ENCODE data around the gene SUGP2. TPM values are rescaled to one million over a fixed set of nuclear protein-coding genes. Genes with fewer than 3 reads are reported as not detected.

SUGP2 gene
- total RNA-seq, 4 donors from 2014 or later = 18.6 to 57.4 (median 35.2) TPM

GRCh38 chr19:18942692-18943091 lies 90.6 kb downstream of the SUGP2 start:
- Histone ChIP-seq H3K4me3 (no peak overlapping the region), H3K27me3 (no peaks in the 10 kb centered on the region), H3K4me1 (peaks cover 0 to 27% (median 2%) of the 10 kb centered on the region in 3 donors), H3K9me3 (no peaks in the 10 kb centered on the region), H3K36me3 (peaks cover 0 to 11% of the 10 kb centered on the region in 2 donors), H3K27ac (no peak overlapping the region)
- no peak for ATAC-seq
- TF ChIP-seq CTCF (IDR thresholded peaks at IDR 0.05) (no peak), EP300 (IDR thresholded peaks at IDR 0.05) (no peak)
- 86 to 100% methylated on average over 2 to 6 of the region's 6 CpGs for WGBS, 2 donors (ENCODE audit: low coverage in 1 of 2)

GRCh38 chr19:18941628-18942354 lies 91.5 kb downstream of the SUGP2 start:
- no peak for ATAC-seq
- no peak for TF ChIP-seq EP300 (IDR thresholded peaks at IDR 0.05)
- TF ChIP-seq POLR2A (IDR thresholded peaks at IDR 0.05) = no peak
- TF ChIP-seq POLR2AphosphoS5 (IDR thresholded peaks at IDR 0.05) = no peak
- TF ChIP-seq CTCF (IDR thresholded peaks at IDR 0.05) = no peak
- Histone ChIP-seq H3K27ac (peak overlapping the region in 2 of 4 donors; percentile 59 to 80), H3K36me3 (peaks cover 0 to 18% of the 10 kb centered on the region in 2 donors), H3K4me1 (peaks cover 0 to 27% (median 2%) of the 10 kb centered on the region in 3 donors), H3K27me3 (no peaks in the 10 kb centered on the region), H3K9me3 (no peaks in the 10 kb centered on the region), H3K4me3 (peak overlapping the region in 1 of 2 donors; percentile 81)
- 48 to 50% methylated on average over 6 to 12 of the region's 18 CpGs for WGBS, 2 donors (ENCODE audit: low coverage in 1 of 2)

Other genes with a start within 250 kb of the SUGP2 start
- gene COMP, start 242.2 kb downstream of the SUGP2 start, total RNA-seq = 1 to 10 TPM in 1 of 4 donors, under 1 TPM in 3; 0.40 to 4.4 (median 0.50) TPM
- 10 to 100 TPM; 53.6 to 92.2 (median 59.9) TPM for gene UPF1, start 201.6 kb downstream of the SUGP2 start, total RNA-seq
- gene CERS1, start 137.4 kb downstream of the SUGP2 start, total RNA-seq = 1 to 10 TPM in 1 of 4 donors, under 1 TPM in 2, not detected in 1; 0.73 to 1.3 (median 0.81) TPM
- 100 to 1,000 TPM; 121 to 195 (median 152) TPM for gene COPE, start 114.1 kb downstream of the SUGP2 start, total RNA-seq
- gene DDX49, start 113.8 kb downstream of the SUGP2 start, total RNA-seq = 10 to 100 TPM; 36.1 to 61.0 (median 46.9) TPM
- gene HOMER3, start 92.3 kb downstream of the SUGP2 start, total RNA-seq = 10 to 100 TPM; 22.7 to 48.5 (median 33.2) TPM
- 10 to 100 TPM; 15.9 to 24.0 (median 19.2) TPM for gene ARMC6, start 86 bp upstream of the SUGP2 start, total RNA-seq
- gene SLC25A42, start 30.5 kb upstream of the SUGP2 start, total RNA-seq = 10 to 100 TPM in 3 of 4 donors, 1 to 10 TPM in 1; 8.8 to 16.0 (median 12.9) TPM
- gene TMEM161A, start 105.0 kb upstream of the SUGP2 start, total RNA-seq = 10 to 100 TPM; 16.7 to 24.5 (median 20.1) TPM
- not detected for gene MEF2B, start 136.7 kb upstream of the SUGP2 start, total RNA-seq
- 10 to 100 TPM in 3 of 4 donors, 1 to 10 TPM in 1; 9.4 to 28.8 (median 14.7) TPM for gene BORCS8, start 158.6 kb upstream of the SUGP2 start, total RNA-seq
- 10 to 100 TPM; 36.2 to 46.6 (median 40.9) TPM for gene RFXANK, start 158.7 kb upstream of the SUGP2 start, total RNA-seq
- gene NR2C2AP, start 169.9 kb upstream of the SUGP2 start, total RNA-seq = 10 to 100 TPM; 14.0 to 21.4 (median 16.8) TPM
- gene NCAN, start 178.4 kb upstream of the SUGP2 start, total RNA-seq = under 1 TPM in 2 of 4 donors, not detected in 2; 0.19 to 0.31 TPM
- not detected for gene TM6SF2, start 239.8 kb upstream of the SUGP2 start, total RNA-seq